HG03095 (cell line): ENCODE measurements around the gene THBS2.

Experiments
- ATAC-seq: cut with Tn5 transposase; IDR thresholded peaks from one replicate; pipeline ENCODE4 v1.9.1; 2021; ENCODE audit warnings: moderate library complexity; ENCODE audit not compliant: unreplicated experiment

THBS2 gene

DNA sequence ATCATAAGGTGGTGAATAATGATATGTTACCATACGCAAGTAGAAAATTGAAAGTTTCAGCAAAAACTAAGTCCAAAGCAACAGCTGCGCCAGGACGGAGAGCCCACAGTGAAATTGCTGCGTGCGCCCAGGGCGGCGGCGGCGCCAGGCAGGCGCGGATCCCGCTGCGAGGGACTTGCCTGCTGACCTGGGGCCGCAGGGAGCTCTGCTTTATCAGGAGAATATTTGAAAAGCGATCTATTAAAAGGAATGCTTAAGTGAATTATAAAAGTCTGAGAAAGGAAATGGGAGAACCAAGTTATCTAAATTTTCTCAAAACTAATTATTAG, 85.4 kb downstream of the THBS2 start:
- no peak for ATAC-seq

DNA sequence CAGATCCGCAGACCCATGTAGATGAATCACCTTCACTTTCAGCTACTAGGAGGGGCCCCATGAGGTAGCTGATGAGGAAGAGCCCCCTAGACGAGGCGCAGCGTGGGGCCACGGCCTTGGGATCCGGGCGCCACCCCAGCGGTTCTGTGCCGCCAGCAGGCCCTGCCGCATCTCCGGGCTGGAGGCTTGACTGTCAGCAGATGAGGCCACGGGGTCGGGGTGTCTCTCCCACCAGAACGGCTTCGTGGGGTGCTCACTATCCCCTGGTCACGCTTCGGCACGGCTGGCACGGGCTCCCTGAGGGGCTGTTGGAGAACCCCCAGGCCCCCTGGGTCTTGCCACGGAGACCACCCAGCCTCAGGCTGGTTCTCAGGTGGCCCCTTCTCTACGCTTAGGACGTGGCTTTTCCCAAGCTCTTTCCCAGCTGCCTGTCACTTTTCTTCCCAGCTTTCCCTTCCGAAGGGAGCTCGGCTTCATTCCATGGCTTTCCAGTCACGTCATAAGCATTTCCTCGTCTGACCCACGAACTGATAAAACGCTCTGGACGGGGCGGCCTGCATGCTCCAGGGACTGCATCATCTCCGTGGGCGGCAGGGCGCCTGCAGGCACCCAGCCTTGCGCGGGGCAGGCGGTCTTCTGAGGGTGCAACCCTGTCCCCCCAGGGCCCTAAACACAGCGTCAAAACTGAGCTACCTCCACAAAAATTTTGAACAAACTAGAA, 85.9 kb downstream of the THBS2 start:
- ATAC-seq = no peak

DNA sequence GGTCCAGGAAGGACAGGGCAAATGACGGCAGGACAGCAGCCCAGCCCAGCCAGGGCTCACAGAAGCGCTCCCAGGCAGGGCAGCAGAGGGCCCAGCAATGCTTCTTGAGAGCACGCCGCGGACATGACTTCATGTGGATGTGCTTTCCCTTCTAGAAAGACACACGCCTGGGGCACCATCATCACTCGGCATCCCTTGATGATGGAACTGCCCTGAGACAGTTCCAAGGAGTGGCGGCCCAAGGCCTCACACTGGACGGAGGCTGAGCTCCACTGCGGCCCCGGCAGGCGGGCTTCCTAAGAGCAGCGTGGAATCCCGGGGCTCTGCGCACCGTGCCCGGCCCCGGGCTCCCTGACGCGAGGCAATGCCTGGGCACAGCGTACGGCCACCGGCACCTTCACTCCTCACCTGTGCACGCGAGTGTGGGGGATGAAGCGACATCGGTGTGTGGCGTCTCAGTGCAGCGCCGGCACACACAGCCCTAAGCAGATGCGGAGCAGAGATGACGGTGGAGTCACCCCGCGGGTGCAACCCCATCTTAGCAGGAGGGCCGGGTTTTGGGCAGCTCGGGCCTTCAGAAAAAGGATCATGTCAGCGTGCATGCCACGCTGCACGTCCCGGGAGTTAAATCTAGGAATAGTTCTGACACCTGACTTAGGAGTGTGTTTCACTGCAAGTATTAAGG, 86.6 kb downstream of the THBS2 start:
- ATAC-seq = no peak
